GM06990 (cell line): ENCODE measurements around the gene SUSD1.

ENCODE experiments used
- DNase-seq: peaks from one replicate; pipeline ENCODE4 v3.0.0-alpha.2; 2011; ENCODE audit not compliant: insufficient read length; ENCODE audit errors: extremely low read depth
- H3K27me3 ChIP-seq: replicated peaks from 2 replicates; pipeline ENCODE4 v1.6.0; 2011; ENCODE audit warnings: low read length; ENCODE audit not compliant: control insufficient read depth, insufficient read depth
- H3K36me3 ChIP-seq: 2 replicates; pipeline ENCODE4 v1.5.1; 2011; ENCODE audit warnings: low read length; ENCODE audit not compliant: control insufficient read depth, insufficient read depth
- H3K4me3 ChIP-seq: replicated peaks from 2 replicates; pipeline ENCODE4 v1.5.1; 2011; ENCODE audit warnings: low read depth, mild to moderate bottlenecking, control low read depth, low read length
- CTCF ChIP-seq: IDR thresholded peaks from 2 replicates; pipeline ENCODE4 v1.5.1; 2011; ENCODE audit warnings: low read length, control low read depth, mild to moderate bottlenecking, inconsistent platforms; ENCODE audit not compliant: insufficient read depth, poor library complexity, severe bottlenecking

Gene SUSD1

GRCh38 chr9:112002131-112002846, 172.8 kb downstream of the SUSD1 start:
- no peak for TF ChIP-seq CTCF
- no peaks in the 10 kb centered on the region for H3K36me3 ChIP-seq
- DNase-seq: no peak
- no peak overlapping the region for H3K4me3 ChIP-seq
- H3K27me3 ChIP-seq: no peaks in the 10 kb centered on the region

DNA sequence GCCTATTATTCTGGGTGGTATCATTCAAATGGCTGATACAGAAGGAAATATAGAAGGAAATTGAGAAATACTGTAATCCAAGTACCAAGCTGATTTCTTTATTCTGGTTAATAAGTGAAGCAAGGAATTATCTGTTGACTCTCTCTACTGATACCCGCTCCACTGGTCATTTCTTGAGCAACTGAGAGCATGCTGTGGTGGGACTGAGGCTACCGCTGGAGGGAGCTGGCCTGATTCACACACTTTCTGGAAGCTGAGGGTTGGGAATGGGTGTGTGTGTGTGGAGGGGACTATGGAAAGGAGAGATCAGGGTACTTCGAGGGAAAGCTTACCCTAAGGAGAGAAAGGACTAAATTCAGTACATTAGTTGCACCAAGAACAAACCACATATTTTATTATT, 174.4 kb downstream of the SUSD1 start:
- no peak for TF ChIP-seq CTCF

DNA sequence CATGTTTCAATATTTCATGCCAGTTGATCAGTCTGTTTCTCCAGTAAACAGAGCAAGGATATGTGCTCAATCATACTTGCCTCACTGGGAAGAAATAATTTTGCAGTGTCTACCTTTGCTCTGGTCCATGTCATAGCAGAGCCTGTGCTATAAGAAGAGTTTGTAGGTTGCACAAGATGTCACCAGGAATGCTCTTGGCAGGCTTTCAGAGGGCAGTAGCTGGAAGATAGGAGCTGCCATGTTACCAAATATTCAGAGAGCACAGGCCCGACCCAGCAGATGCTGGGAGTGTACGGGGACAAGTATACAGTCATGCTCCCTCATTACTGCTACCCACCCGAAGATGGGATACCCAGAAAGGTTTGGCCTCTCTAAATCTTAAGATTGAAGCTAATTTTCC, 175.8 kb downstream of the SUSD1 start:
- no peak for TF ChIP-seq CTCF
- DNase-seq: no peak
- H3K27me3 ChIP-seq: no peaks in the 10 kb centered on the region
- no peaks in the 10 kb centered on the region for H3K36me3 ChIP-seq
- H3K4me3 ChIP-seq: no peak overlapping the region

More for the DNA sequence above, 174.4 kb downstream of the SUSD1 start:
- Histone ChIP-seq H3K4me3 (no peak overlapping the region), H3K36me3 (no peaks in the 10 kb centered on the region), H3K27me3 (no peaks in the 10 kb centered on the region)
- no peak for DNase-seq

- DNase-seq: no peak
- no peak for TF ChIP-seq CTCF
- no peaks in the 10 kb centered on the region for H3K27me3 ChIP-seq
- H3K4me3 ChIP-seq: no peak overlapping the region
- no peaks in the 10 kb centered on the region for H3K36me3 ChIP-seq
Measured at GRCh38 chr9:111997831-111998230, 177.3 kb downstream of the SUSD1 start.

DNA sequence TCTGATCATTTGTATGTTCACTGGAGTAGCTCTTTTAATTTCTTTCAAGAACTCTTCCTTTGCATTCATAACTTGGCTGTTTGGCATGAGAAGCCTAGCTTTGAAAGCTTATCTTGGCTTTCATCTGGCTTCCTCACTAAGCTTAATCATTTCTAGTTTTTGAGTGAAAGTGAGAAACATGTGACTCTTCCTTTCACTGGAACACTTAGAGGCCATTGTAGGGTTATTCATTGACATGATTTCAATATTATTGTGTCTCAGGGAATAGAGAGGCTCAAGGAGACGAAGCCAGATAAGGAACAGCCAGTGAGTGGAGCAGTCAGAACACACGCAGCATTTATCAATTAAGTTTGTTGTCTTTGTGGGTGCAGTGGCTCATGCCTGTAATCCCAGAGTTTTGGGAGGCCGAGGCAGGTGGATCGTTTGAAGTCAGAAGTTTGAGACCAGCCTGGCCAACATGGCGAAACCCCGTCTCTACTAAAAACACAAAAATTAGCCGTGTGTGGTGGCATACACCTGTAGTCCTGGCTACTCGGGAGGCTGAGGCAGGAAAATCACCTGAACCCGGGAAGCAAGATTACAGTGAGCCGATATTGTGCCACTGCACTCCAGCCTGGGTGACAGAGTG, 180.2 kb downstream of the SUSD1 start:
- peak; percentile 47 for DNase-seq
- no peak overlapping the region for H3K4me3 ChIP-seq
- no peak for TF ChIP-seq CTCF
- no peaks in the 10 kb centered on the region for H3K27me3 ChIP-seq
- H3K36me3 ChIP-seq: no peaks in the 10 kb centered on the region
